Measurements from ENCODE around the gene MGAT1.
A peak's percentile ranks its signal among the peaks of the same experiment; 100 is the strongest.
"Not testable (repeated sequence)": the region's sequence is repeated elsewhere in the genome, so short reads cannot be mapped to it uniquely, and the experiment has no call there.

Gene MGAT1

DNA sequence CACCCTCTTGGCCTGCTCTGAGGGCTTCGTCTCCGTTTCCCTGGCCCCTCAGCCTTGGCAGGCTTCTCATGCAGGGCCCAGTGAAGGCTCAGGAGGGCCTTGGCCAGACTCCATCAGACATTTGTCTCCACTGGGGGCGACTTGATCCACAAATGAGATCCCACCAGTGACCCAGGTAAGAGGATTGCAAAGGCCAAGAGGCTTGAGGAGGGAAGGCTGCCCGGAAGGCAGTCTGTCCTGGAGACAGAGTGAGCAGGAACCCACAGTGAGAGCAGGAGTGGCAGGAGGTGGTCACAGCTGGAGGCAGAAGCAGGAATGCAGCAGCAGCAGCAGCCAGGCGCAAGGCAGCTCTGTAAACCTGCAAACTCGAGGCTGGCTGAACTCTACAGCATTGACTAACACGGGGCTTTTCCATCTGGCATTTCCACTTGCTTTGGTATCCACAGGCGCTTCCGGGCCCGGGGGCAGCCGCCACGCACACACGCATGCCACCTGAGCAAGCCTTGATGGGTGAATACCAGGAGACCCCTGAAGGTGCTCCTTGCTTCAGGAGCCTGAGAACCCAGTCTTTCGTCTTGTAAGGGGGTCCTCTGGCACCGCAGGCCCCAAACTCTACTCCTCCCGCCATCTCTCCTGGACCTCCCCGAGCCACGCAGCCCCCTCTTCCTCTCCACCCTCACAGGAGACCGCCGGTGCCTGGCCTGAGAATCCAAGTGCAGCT lies 14.7 kb downstream of the MGAT1 start:
- TF ChIP-seq SPI1 (IDR thresholded peaks at IDR 0.05; ENCODE audit: low read depth, low read length) = no peak
- no peak for TF ChIP-seq POLR2AphosphoS5 (IDR thresholded peaks at IDR 0.05; ENCODE audit: low read depth, low read length)
- TF ChIP-seq POU2F2 (IDR thresholded peaks at IDR 0.05; ENCODE audit: low read depth, low read length) = no peak
- TF ChIP-seq TAF1 (IDR thresholded peaks at IDR 0.05; ENCODE audit: low read depth, low read length) = no peak
- no peak for TF ChIP-seq POLR2A (IDR thresholded peaks at IDR 0.05; ENCODE audit: low read depth, low read length)
- no peak for TF ChIP-seq PAX5 (IDR thresholded peaks at IDR 0.05; ENCODE audit: insufficient read depth, low read length, severe bottlenecking)
- DNase-seq (ENCODE audit: insufficient read length, low spot score) (no peak), FAIRE-seq (no peak)

DNA sequence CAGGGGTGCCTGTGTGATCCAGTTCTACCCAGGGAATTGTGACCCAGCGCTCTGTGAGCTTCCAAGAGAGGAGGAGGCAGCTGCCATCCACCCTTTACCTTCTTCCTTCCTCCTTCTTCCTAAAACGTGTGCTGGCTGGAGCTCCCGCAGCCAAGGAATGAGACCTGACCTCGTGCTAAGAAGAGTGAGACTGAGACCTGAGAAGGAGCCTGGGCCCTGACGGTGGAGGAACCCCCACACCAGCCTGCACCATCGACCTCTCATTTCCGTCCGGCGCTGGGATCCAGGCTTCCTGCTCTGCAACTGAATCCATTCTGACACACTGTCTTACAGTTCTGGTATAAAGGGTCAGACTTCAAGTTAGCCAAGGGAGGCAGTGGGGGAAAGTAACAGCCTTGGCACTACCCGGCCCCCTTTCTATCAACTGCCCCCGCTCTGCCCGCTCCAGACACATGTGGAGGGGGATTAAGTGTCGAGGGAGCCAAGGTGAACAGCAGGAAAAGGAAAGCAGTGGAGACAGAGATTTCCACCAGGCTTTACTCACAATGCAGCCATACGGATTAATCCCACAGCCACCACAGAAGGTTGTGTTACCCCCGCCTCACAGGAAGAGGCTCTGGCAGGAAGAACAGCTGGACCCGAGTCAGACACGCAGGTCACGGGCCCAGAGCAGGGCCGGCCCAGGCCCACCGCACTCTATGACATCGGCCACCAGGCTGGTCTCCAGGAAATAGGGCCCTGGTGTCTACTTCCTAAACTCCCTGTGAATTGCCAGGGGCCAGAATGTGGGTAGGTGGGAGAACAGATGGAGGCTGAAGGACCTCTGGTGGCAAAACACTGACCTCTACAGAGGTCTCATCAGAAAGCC lies 15.8 kb downstream of the MGAT1 start:
- DNase-seq (ENCODE audit: insufficient read length, low spot score) (no peak), FAIRE-seq (no peak)
- no peak for TF ChIP-seq PAX5 (IDR thresholded peaks at IDR 0.05; ENCODE audit: insufficient read depth, low read length, severe bottlenecking)
- no peak for TF ChIP-seq TAF1 (IDR thresholded peaks at IDR 0.05; ENCODE audit: low read depth, low read length)
- no peak for TF ChIP-seq POU2F2 (IDR thresholded peaks at IDR 0.05; ENCODE audit: low read depth, low read length)
- no peak for TF ChIP-seq POLR2A (IDR thresholded peaks at IDR 0.05; ENCODE audit: low read depth, low read length)
- TF ChIP-seq POLR2AphosphoS5 (IDR thresholded peaks at IDR 0.05; ENCODE audit: low read depth, low read length) = no peak
- no peak for TF ChIP-seq SPI1 (IDR thresholded peaks at IDR 0.05; ENCODE audit: low read depth, low read length)

DNA sequence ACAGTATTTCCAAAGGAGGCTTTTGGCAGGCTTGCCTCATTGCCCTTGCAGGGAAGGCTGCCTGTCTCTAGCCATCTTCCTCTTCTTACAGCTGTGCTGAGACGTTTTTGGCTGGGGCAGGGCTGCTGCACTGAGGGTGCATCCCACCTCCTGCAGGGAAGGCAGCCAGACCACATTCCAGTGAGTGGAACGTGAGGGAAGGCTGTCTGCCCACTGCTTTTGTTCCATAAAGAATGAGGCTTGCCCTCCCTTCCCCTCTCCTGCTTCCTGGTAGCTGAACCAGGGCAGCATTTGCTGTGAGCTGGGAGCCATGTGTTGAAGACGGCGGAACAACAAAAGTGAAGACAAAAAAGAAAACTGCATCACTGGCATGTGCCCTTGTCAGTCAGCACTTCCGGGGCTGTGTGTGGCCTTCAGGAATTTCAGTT lies 16.8 kb downstream of the MGAT1 start:
- TF ChIP-seq POU2F2 (IDR thresholded peaks at IDR 0.05; ENCODE audit: low read depth, low read length) (no peak), PAX5 (IDR thresholded peaks at IDR 0.05; ENCODE audit: insufficient read depth, low read length, severe bottlenecking) (no peak), POLR2A (IDR thresholded peaks at IDR 0.05; ENCODE audit: low read depth, low read length) (no peak), POLR2AphosphoS5 (IDR thresholded peaks at IDR 0.05; ENCODE audit: low read depth, low read length) (no peak), TAF1 (IDR thresholded peaks at IDR 0.05; ENCODE audit: low read depth, low read length) (no peak), SPI1 (IDR thresholded peaks at IDR 0.05; ENCODE audit: low read depth, low read length) (no peak)
- FAIRE-seq = no peak
- DNase-seq (ENCODE audit: insufficient read length, low spot score) = no peak

DNA sequence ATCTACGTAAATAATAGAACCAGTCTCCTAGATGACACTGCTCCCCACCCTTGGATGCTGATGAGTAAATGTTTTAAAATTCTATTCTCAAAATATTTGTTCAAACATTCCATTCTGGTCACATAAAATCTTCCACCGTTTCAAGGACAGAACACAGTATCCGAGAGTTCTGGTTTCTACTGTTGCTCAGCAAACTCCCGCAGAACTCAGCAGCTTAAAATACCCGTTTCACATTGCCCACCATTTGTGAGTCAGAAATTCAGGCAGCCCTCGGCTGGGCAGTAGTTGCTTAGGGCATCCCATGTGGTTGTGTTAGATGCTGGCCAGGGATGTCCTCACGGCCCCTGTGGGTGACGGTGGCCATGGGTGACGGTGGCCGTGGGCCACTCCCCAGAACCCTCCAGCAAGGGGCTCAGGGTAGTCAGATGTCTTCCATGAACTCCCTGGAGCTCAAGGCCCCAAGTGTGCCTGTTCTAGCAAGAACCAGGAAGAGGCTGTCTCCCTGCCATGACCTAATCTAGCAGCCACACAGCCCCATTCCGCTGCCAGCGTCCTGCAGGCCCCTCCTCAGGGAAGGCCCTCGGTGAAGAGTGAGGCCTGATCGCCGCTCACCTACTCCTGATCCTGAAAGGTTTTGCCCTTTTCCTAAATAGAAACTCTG lies 17.4 kb downstream of the MGAT1 start:
- no peak for FAIRE-seq
- DNase-seq (ENCODE audit: insufficient read length, low spot score) = no peak
- TF ChIP-seq SPI1 (IDR thresholded peaks at IDR 0.05; ENCODE audit: low read depth, low read length) = no peak
- TF ChIP-seq POLR2A (IDR thresholded peaks at IDR 0.05; ENCODE audit: low read depth, low read length) = no peak
- no peak for TF ChIP-seq TAF1 (IDR thresholded peaks at IDR 0.05; ENCODE audit: low read depth, low read length)
- no peak for TF ChIP-seq POLR2AphosphoS5 (IDR thresholded peaks at IDR 0.05; ENCODE audit: low read depth, low read length)
- TF ChIP-seq POU2F2 (IDR thresholded peaks at IDR 0.05; ENCODE audit: low read depth, low read length) = no peak
- TF ChIP-seq PAX5 (IDR thresholded peaks at IDR 0.05; ENCODE audit: insufficient read depth, low read length, severe bottlenecking) = no peak

DNA sequence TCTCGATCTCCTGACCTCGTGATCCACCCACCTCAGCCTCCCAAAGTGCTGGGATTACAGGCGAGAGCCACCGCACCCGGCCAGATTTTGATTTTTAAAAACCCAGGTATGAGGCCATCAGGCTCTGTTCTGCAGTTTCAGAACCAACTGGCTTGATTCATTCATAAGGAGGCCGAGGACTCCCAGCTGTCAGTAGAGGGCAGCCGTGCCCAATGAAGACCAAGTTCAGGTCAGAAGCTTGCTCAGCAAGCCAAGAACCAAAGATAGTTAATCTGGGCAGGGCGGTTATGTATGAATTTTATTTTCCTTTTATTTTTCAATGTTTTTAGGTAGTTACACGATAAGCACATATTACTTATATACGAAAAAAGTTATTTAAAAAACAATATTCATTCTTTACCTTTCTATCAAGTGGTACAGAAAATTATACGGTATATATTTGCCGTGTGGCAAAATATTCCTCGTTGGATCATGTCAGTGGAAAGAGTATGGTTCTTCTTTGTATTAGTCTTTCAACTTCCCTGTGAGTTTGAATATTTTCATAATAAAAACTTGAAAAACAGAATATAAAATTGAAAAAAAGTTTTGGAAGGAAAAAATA lies 18.0 kb downstream of the MGAT1 start:
- peak; percentile 58 for DNase-seq (ENCODE audit: insufficient read length, low spot score)
- peak; percentile 71 for FAIRE-seq
- TF ChIP-seq POU2F2 (IDR thresholded peaks at IDR 0.05; ENCODE audit: low read depth, low read length) = no peak
- no peak for TF ChIP-seq PAX5 (IDR thresholded peaks at IDR 0.05; ENCODE audit: insufficient read depth, low read length, severe bottlenecking)
- TF ChIP-seq POLR2AphosphoS5 (IDR thresholded peaks at IDR 0.05; ENCODE audit: low read depth, low read length) = no peak
- TF ChIP-seq SPI1 (IDR thresholded peaks at IDR 0.05; ENCODE audit: low read depth, low read length) = no peak
- no peak for TF ChIP-seq TAF1 (IDR thresholded peaks at IDR 0.05; ENCODE audit: low read depth, low read length)
- no peak for TF ChIP-seq POLR2A (IDR thresholded peaks at IDR 0.05; ENCODE audit: low read depth, low read length)

DNA sequence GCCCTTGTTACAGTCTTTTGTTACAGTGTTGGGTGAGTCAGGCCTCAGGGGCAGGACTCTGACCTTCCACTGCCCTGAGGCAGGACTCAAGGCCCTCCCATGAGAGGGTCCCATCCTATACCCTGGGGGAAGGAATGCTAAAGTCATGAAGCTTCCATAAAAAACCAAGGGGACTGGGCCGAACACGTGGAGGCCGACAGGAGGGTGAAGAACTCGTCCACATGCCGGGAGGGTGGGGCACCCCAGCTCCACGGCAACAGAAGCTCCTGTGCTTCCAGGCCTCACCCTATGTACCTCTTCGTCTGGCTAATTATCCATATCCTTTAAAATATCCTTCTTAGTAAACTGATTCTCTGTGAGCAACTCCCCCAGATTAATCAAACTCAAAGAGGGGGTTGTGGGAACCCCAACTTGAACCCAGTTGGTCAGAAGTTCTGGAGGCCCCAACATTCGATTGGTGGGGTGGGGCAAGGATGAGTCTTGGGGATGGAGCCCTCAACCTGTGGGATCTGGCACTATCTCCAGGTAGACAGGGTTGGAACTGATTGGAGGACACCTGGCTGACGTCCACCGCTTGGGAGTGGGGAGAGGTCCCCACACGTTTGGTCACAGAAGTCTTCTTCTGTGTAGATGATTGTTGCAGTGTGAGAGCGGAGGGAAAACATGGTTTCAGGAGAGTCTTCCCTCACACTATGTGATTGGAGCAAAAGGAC lies 19.1 kb downstream of the MGAT1 start:
- TF ChIP-seq POLR2A (IDR thresholded peaks at IDR 0.05; ENCODE audit: low read depth, low read length) (no peak), TAF1 (IDR thresholded peaks at IDR 0.05; ENCODE audit: low read depth, low read length) (no peak), POU2F2 (IDR thresholded peaks at IDR 0.05; ENCODE audit: low read depth, low read length) (no peak), POLR2AphosphoS5 (IDR thresholded peaks at IDR 0.05; ENCODE audit: low read depth, low read length) (no peak), SPI1 (IDR thresholded peaks at IDR 0.05; ENCODE audit: low read depth, low read length) (no peak), PAX5 (IDR thresholded peaks at IDR 0.05; ENCODE audit: insufficient read depth, low read length, severe bottlenecking) (no peak)
- no peak for FAIRE-seq
- DNase-seq (ENCODE audit: insufficient read length, low spot score) = no peak

DNA sequence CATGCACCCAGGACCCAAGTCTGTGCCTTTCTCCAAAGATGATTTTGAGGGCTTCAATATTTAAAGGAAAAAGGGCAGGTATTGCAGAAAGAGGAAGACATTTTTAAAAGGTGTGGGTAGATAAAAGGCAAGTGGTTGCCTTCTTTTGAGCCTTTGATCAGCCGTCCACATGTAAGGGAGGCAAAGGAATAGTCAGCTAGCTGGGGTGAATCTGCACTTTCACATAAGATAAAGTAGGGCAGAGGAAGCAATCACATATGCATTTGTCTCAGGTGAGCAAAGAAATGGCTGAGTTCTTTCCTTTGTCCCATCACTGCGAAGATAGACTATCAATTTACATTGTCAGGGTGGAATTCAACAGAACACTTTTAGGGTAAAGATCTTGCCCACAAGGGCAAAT lies 19.9 kb downstream of the MGAT1 start:
- TF ChIP-seq TAF1 (IDR thresholded peaks at IDR 0.05; ENCODE audit: low read depth, low read length) = no peak
- TF ChIP-seq POLR2A (IDR thresholded peaks at IDR 0.05; ENCODE audit: low read depth, low read length) = no peak
- TF ChIP-seq SPI1 (IDR thresholded peaks at IDR 0.05; ENCODE audit: low read depth, low read length) = no peak
- no peak for TF ChIP-seq POLR2AphosphoS5 (IDR thresholded peaks at IDR 0.05; ENCODE audit: low read depth, low read length)
- no peak for TF ChIP-seq PAX5 (IDR thresholded peaks at IDR 0.05; ENCODE audit: insufficient read depth, low read length, severe bottlenecking)
- TF ChIP-seq POU2F2 (IDR thresholded peaks at IDR 0.05; ENCODE audit: low read depth, low read length) = no peak
- no peak for DNase-seq (ENCODE audit: insufficient read length, low spot score)
- no peak for FAIRE-seq

DNA sequence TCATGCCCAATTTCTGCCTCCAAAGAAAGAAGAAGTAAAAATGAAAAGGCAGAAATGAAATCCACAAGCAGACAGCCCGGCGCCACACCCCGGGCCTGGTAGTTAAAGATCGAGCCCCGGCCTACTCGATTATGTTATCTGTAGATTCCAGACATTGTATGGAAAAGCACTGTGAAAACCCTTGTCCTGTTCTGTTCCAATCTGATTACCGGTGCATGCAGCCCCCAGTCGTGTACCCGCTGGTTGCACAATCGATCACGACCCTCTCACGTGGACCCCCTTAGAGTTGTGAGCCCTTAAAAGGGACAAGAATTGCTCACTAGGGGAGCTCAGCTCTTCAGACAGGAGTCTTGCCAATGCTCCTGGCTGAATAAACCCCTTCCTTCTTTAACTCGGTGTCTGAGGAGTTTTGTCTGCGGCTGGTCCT lies 20.7 kb downstream of the MGAT1 start:
- FAIRE-seq; DNase-seq (ENCODE audit: insufficient read length, low spot score): not testable (repeated sequence)
